HepG2 (cell line): Measurements from ENCODE around the gene NEK6. TPM values are rescaled to one million over a fixed set of nuclear protein-coding genes. Genes with fewer than 3 reads are reported as not detected.

ENCODE experiments used
- CREB3 ChIP-seq: sonication (generic); formaldehyde crosslinking; IDR thresholded peaks from 2 replicates; pipeline ENCODE4 v1.5.0; 2020; ENCODE audit warnings: missing genetic modification reagents
- FOSL2 ChIP-seq: sonication (generic); formaldehyde crosslinking; IDR thresholded peaks from 2 replicates; pipeline ENCODE4 v1.4.0; 2020; ENCODE audit warnings: missing genetic modification reagents
- FOXC1 ChIP-seq: sonication (generic); formaldehyde crosslinking; IDR thresholded peaks from 2 replicates; pipeline ENCODE4 v1.8.0; 2022; ENCODE audit warnings: mild to moderate bottlenecking, missing genetic modification reagents, borderline replicate concordance
- GZF1 ChIP-seq: sonication (generic); formaldehyde crosslinking; IDR thresholded peaks from 2 replicates; pipeline ENCODE4 v1.5.1; 2020; ENCODE audit warnings: mild to moderate bottlenecking, missing genetic modification reagents
- HNRNPLL ChIP-seq: fragments of 200-400 bp; formaldehyde crosslinking; IDR thresholded peaks from 2 replicates; pipeline ENCODE4 v1.6.1; 2017; ENCODE audit warnings: mild to moderate bottlenecking, low read depth, low read length; ENCODE audit not compliant: poor library complexity, severe bottlenecking
- JUN ChIP-seq: sonication (generic); formaldehyde crosslinking; IDR thresholded peaks from 2 replicates; pipeline ENCODE4 v1.4.0; 2020; ENCODE audit warnings: mild to moderate bottlenecking, missing genetic modification reagents
- KAT7 ChIP-seq: IDR thresholded peaks from 2 replicates; pipeline ENCODE4 v1.6.1; 2018; ENCODE audit warnings: borderline replicate concordance, missing compliant biosample characterization
- NFE2L1 ChIP-seq: sonication (generic); formaldehyde crosslinking; IDR thresholded peaks from 2 replicates; pipeline ENCODE4 v1.4.0; 2020; ENCODE audit warnings: missing genetic modification reagents, mild to moderate bottlenecking, borderline replicate concordance
- NFKBIZ ChIP-seq: IDR thresholded peaks from 2 replicates; pipeline ENCODE4 v1.6.1; 2018; ENCODE audit warnings: missing genetic modification reagents, missing compliant biosample characterization
- POLR2G ChIP-seq: fragments of 200-400 bp; formaldehyde crosslinking; IDR thresholded peaks from 2 replicates; pipeline ENCODE4 v1.6.1; 2018; ENCODE audit warnings: mild to moderate bottlenecking, low read depth, low read length, moderate library complexity
- RELA ChIP-seq: sonication (generic); formaldehyde crosslinking; IDR thresholded peaks from 2 replicates; pipeline ENCODE4 v1.4.0; 2020; ENCODE audit warnings: missing genetic modification reagents
- RNF2 ChIP-seq: fragments of 450-650 bp; conservative IDR thresholded peaks from 2 replicates; pipeline ENCODE4 v1.6.1; 2016; ENCODE audit warnings: low read depth
- SNAPC4 ChIP-seq: sonication (generic); formaldehyde crosslinking; IDR thresholded peaks from 2 replicates; pipeline ENCODE4 v1.4.0; 2020; ENCODE audit warnings: mild to moderate bottlenecking, missing genetic modification reagents
- TBX2 ChIP-seq: sonication (generic); formaldehyde crosslinking; IDR thresholded peaks from 2 replicates; pipeline ENCODE4 v1.5.0; 2020; ENCODE audit warnings: missing genetic modification reagents, mild to moderate bottlenecking, borderline replicate concordance
- ZFP62 ChIP-seq: sonication (generic); formaldehyde crosslinking; IDR thresholded peaks from 2 replicates; pipeline ENCODE4 v1.4.0; 2020; ENCODE audit warnings: missing genetic modification reagents
- ZNF34 ChIP-seq: sonication (generic); formaldehyde crosslinking; IDR thresholded peaks from 2 replicates; pipeline ENCODE4 v1.4.0; 2020; ENCODE audit warnings: mild to moderate bottlenecking, missing genetic modification reagents, borderline replicate concordance
- ZNF496 ChIP-seq: sonication (generic); formaldehyde crosslinking; IDR thresholded peaks from 2 replicates; pipeline ENCODE4 v1.8.1; 2023; ENCODE audit warnings: mild to moderate bottlenecking, moderate library complexity, missing genetic modification reagents; ENCODE audit not compliant: insufficient replicate concordance
- ZNF75D ChIP-seq: sonication (generic); formaldehyde crosslinking; IDR thresholded peaks from 2 replicates; pipeline ENCODE4 v1.8.1; 2023; ENCODE audit warnings: missing genetic modification reagents, mild to moderate bottlenecking, borderline replicate concordance
- ZNF773 ChIP-seq: sonication (generic); formaldehyde crosslinking; IDR thresholded peaks from 2 replicates; pipeline ENCODE4 v1.4.0; 2020; ENCODE audit warnings: missing genetic modification reagents, borderline replicate concordance
- polyA plus RNA-seq, 8 experiments: library from polyadenylated mRNA; depleted of rRNA in 3 of 8; stranded (reverse) in 7 of 8; unstranded in 1 of 8; fragments of >200 nt; fragmentation: Illumina TruSeq in 4 of 8; extraction: Trizol in 4 of 8; gene quantifications; 2 replicates each; pipeline versions ENCODE4 v1.2.1 to v1.2.3, GENCODE V29; 2011 to 2016; ENCODE audit warnings: low read depth in 4 of 8, missing spikeins in 1 of 8, mixed read lengths in 1 of 8; ENCODE audit not compliant: insufficient read depth in 1 of 8
- total RNA-seq, 5 experiments: library from RNA; depleted of rRNA; stranded (reverse); fragments of >200 nt; fragmentation: Illumina TruSeq; extraction: Trizol; gene quantifications; 2 replicates each; pipeline ENCODE4 v1.2.3, GENCODE V29; 2016; ENCODE audit warnings: low read depth in 1 of 5
- TF ChIP-seq, protein P1 (sequence below): fragments of 450-650 bp; IDR thresholded peaks from 2 replicates; pipeline ENCODE4 v1.6.1; 2017; ENCODE audit warnings: mild to moderate bottlenecking
- TF ChIP-seq, protein P2 (sequence below): IDR thresholded peaks from 2 replicates; pipeline ENCODE4 v1.6.1; 2016; ENCODE audit warnings: control low read depth

The NEK6 gene
- total and polyA plus RNA-seq, 2 of the 13 experiments (the other 11 are each of a cell fraction or from before 2014, with no cell fraction given), result 30.4 to 119 TPM

- TF ChIP-seq SNAPC4 (CRISPR knock-in tag) (no peak), NFKBIZ (CRISPR knock-in tag) (no peak), ZNF34 (no peak), FOXC1 (CRISPR knock-in tag) (no peak), CREB3 (CRISPR knock-in tag) (no peak), ZNF496 (no peak), ZNF773 (CRISPR knock-in tag) (no peak), NFE2L1 (CRISPR knock-in tag) (no peak), GZF1 (CRISPR knock-in tag) (no peak), FOSL2 (CRISPR knock-in tag) (peak; percentile 97), TBX2 (CRISPR knock-in tag) (no peak), ZFP62 (CRISPR knock-in tag) (no peak), HNRNPLL (no peak), POLR2G (peak; percentile 80), RELA (CRISPR knock-in tag) (no peak), KAT7 (no peak), ZNF75D (CRISPR knock-in tag) (no peak), JUN (CRISPR knock-in tag) (peak; percentile 80), RNF2 (no peak)
- TF ChIP-seq, protein P1, sequence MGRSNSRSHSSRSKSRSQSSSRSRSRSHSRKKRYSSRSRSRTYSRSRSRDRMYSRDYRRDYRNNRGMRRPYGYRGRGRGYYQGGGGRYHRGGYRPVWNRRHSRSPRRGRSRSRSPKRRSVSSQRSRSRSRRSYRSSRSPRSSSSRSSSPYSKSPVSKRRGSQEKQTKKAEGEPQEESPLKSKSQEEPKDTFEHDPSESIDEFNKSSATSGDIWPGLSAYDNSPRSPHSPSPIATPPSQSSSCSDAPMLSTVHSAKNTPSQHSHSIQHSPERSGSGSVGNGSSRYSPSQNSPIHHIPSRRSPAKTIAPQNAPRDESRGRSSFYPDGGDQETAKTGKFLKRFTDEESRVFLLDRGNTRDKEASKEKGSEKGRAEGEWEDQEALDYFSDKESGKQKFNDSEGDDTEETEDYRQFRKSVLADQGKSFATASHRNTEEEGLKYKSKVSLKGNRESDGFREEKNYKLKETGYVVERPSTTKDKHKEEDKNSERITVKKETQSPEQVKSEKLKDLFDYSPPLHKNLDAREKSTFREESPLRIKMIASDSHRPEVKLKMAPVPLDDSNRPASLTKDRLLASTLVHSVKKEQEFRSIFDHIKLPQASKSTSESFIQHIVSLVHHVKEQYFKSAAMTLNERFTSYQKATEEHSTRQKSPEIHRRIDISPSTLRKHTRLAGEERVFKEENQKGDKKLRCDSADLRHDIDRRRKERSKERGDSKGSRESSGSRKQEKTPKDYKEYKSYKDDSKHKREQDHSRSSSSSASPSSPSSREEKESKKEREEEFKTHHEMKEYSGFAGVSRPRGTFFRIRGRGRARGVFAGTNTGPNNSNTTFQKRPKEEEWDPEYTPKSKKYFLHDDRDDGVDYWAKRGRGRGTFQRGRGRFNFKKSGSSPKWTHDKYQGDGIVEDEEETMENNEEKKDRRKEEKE, result no peak
- TF ChIP-seq, protein P2, sequence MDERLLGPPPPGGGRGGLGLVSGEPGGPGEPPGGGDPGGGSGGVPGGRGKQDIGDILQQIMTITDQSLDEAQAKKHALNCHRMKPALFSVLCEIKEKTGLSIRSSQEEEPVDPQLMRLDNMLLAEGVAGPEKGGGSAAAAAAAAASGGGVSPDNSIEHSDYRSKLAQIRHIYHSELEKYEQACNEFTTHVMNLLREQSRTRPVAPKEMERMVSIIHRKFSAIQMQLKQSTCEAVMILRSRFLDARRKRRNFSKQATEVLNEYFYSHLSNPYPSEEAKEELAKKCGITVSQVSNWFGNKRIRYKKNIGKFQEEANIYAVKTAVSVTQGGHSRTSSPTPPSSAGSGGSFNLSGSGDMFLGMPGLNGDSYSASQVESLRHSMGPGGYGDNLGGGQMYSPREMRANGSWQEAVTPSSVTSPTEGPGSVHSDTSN (CRISPR knock-in tag), result no peak
Observed at GRCh38 chr9:124259158-124259808, 1.5 kb downstream of the NEK6 start (continued).
